ENCODE data around the gene ANG. TPM values are rescaled to one million over a fixed set of nuclear protein-coding genes. Genes with fewer than 3 reads are reported as not detected.
"Not testable (repeated sequence)": the region's sequence is repeated elsewhere in the genome, so short reads cannot be mapped to it uniquely, and the experiment has no call there.

Gene ANG
- total RNA-seq, 1 donor from 2014 or later: 3.7 TPM

GRCh38 chr14:20657216-20658211, 31.1 kb upstream of the ANG start:
- Histone ChIP-seq H3K4me1 (ENCODE audit: control insufficient read depth in 3 of 3, insufficient read depth in 3 of 3, low read length in 3 of 3) (no peaks in the 10 kb centered on the region), H3K27me3 (ENCODE audit: control insufficient read depth in 3 of 3, insufficient read depth in 3 of 3, low read length in 3 of 3) (peaks cover 80 to 89% (median 81%) of the 10 kb centered on the region in 3 donors), H3K9me3 (ENCODE audit: control insufficient read depth in 3 of 3, low read length in 3 of 3) (no peaks in the 10 kb centered on the region), H3K36me3 (ENCODE audit: control insufficient read depth in 3 of 3, insufficient read depth in 3 of 3, low read length in 3 of 3) (no peaks in the 10 kb centered on the region), H3K27ac (ENCODE audit: low read depth, low read length) (no peak overlapping the region), H3K9ac (ENCODE audit: low read depth in 1 of 3, low read length in 3 of 3) (no peak overlapping the region), H3K4me3 (ENCODE audit: low read length in 3 of 3) (no peak overlapping the region)

- H3K27me3 ChIP-seq (ENCODE audit: control insufficient read depth in 3 of 3, insufficient read depth in 3 of 3, low read length in 3 of 3): peaks cover 79 to 90% (median 80%) of the 10 kb centered on the region in 3 donors
- H3K4me3 ChIP-seq (ENCODE audit: low read length in 3 of 3): no peak overlapping the region
These were observed 30.3 kb upstream of the ANG start for GRCh38 chr14:20658246-20658645.

GRCh38 chr14:20659336-20659735, 29.2 kb upstream of the ANG start:
- Histone ChIP-seq H3K9me3 (ENCODE audit: control insufficient read depth in 3 of 3, low read length in 3 of 3) (no peaks in the 10 kb centered on the region), H3K27ac (ENCODE audit: low read depth, low read length) (no peak overlapping the region), H3K4me3 (ENCODE audit: low read length in 3 of 3) (no peak overlapping the region), H3K9ac (ENCODE audit: low read depth in 1 of 3, low read length in 3 of 3) (no peak overlapping the region), H3K27me3 (ENCODE audit: control insufficient read depth in 3 of 3, insufficient read depth in 3 of 3, low read length in 3 of 3) (peaks cover 76 to 90% (median 77%) of the 10 kb centered on the region in 3 donors), H3K4me1 (ENCODE audit: control insufficient read depth in 3 of 3, insufficient read depth in 3 of 3, low read length in 3 of 3) (peaks cover 4 to 8% (median 5%) of the 10 kb centered on the region in 3 donors), H3K36me3 (ENCODE audit: control insufficient read depth in 3 of 3, insufficient read depth in 3 of 3, low read length in 3 of 3) (no peaks in the 10 kb centered on the region)

More at GRCh38 chr14:20658246-20658645, 30.3 kb upstream of the ANG start:
- Histone ChIP-seq H3K36me3 (ENCODE audit: control insufficient read depth in 3 of 3, insufficient read depth in 3 of 3, low read length in 3 of 3) (no peaks in the 10 kb centered on the region), H3K9me3 (ENCODE audit: control insufficient read depth in 3 of 3, low read length in 3 of 3) (no peaks in the 10 kb centered on the region), H3K4me1 (ENCODE audit: control insufficient read depth in 3 of 3, insufficient read depth in 3 of 3, low read length in 3 of 3) (peaks cover under 1 to 2% (median 1%) of the 10 kb centered on the region in 3 donors), H3K27ac (ENCODE audit: low read depth, low read length) (no peak overlapping the region), H3K9ac (ENCODE audit: low read depth in 1 of 3, low read length in 3 of 3) (no peak overlapping the region)

GRCh38 chr14:20659813-20660395, 28.7 kb upstream of the ANG start:
- H3K9me3 ChIP-seq (ENCODE audit: control insufficient read depth in 3 of 3, low read length in 3 of 3): no peaks in the 10 kb centered on the region
- H3K4me3 ChIP-seq (ENCODE audit: low read length in 3 of 3): no peak overlapping the region
- no peak overlapping the region for H3K9ac ChIP-seq (ENCODE audit: low read depth in 1 of 3, low read length in 3 of 3)
- H3K27ac ChIP-seq (ENCODE audit: low read depth, low read length): no peak overlapping the region
- peaks cover 81 to 96% (median 83%) of the 10 kb centered on the region in 3 donors for H3K27me3 ChIP-seq (ENCODE audit: control insufficient read depth in 3 of 3, insufficient read depth in 3 of 3, low read length in 3 of 3)
- H3K4me1 ChIP-seq (ENCODE audit: control insufficient read depth in 3 of 3, insufficient read depth in 3 of 3, low read length in 3 of 3): peaks cover 4 to 8% (median 5%) of the 10 kb centered on the region in 3 donors
- H3K36me3 ChIP-seq (ENCODE audit: control insufficient read depth in 3 of 3, insufficient read depth in 3 of 3, low read length in 3 of 3): no peaks in the 10 kb centered on the region

- Histone ChIP-seq H3K27me3 (ENCODE audit: control insufficient read depth in 3 of 3, insufficient read depth in 3 of 3, low read length in 3 of 3) (peaks cover 75 to 86% (median 77%) of the 10 kb centered on the region in 3 donors), H3K9me3 (ENCODE audit: control insufficient read depth in 3 of 3, low read length in 3 of 3) (no peaks in the 10 kb centered on the region), H3K36me3 (ENCODE audit: control insufficient read depth in 3 of 3, insufficient read depth in 3 of 3, low read length in 3 of 3) (no peaks in the 10 kb centered on the region), H3K9ac (ENCODE audit: low read depth in 1 of 3, low read length in 3 of 3) (no peak overlapping the region), H3K27ac (ENCODE audit: low read depth, low read length) (no peak overlapping the region), H3K4me1 (ENCODE audit: control insufficient read depth in 3 of 3, insufficient read depth in 3 of 3, low read length in 3 of 3) (peaks cover 4 to 8% (median 5%) of the 10 kb centered on the region in 3 donors), H3K4me3 (ENCODE audit: low read length in 3 of 3) (no peak overlapping the region)
These were observed 27.4 kb upstream of the ANG start for GRCh38 chr14:20661197-20661596.

- Histone ChIP-seq H3K4me1 (ENCODE audit: control insufficient read depth in 3 of 3, insufficient read depth in 3 of 3, low read length in 3 of 3) (peaks cover 4 to 8% (median 5%) of the 10 kb centered on the region in 3 donors), H3K27ac (ENCODE audit: low read depth, low read length) (no peak overlapping the region), H3K4me3 (ENCODE audit: low read length in 3 of 3) (peak overlapping the region in 2 of 3 donors; percentile 31 to 49), H3K36me3 (ENCODE audit: control insufficient read depth in 3 of 3, insufficient read depth in 3 of 3, low read length in 3 of 3) (no peaks in the 10 kb centered on the region), H3K9ac (ENCODE audit: low read depth in 1 of 3, low read length in 3 of 3) (peak overlapping the region in 1 of 3 donors; percentile 4), H3K9me3 (ENCODE audit: control insufficient read depth in 3 of 3, low read length in 3 of 3) (no peaks in the 10 kb centered on the region), H3K27me3 (ENCODE audit: control insufficient read depth in 3 of 3, insufficient read depth in 3 of 3, low read length in 3 of 3) (peaks cover 63 to 75% (median 66%) of the 10 kb centered on the region in 3 donors)
These were observed 25.4 kb upstream of the ANG start for GRCh38 chr14:20662968-20663732.

- not testable (repeated sequence) for H3K9me3 ChIP-seq (ENCODE audit: control insufficient read depth in 3 of 3, low read length in 3 of 3); H3K4me3 ChIP-seq (ENCODE audit: low read length in 3 of 3); H3K27ac ChIP-seq (ENCODE audit: low read depth, low read length); H3K9ac ChIP-seq (ENCODE audit: low read depth in 1 of 3, low read length in 3 of 3); H3K4me1 ChIP-seq (ENCODE audit: control insufficient read depth in 3 of 3, insufficient read depth in 3 of 3, low read length in 3 of 3); H3K36me3 ChIP-seq (ENCODE audit: control insufficient read depth in 3 of 3, insufficient read depth in 3 of 3, low read length in 3 of 3)
- peaks cover 36 to 52% (median 38%) of the 10 kb centered on the region in 3 donors for H3K27me3 ChIP-seq (ENCODE audit: control insufficient read depth in 3 of 3, insufficient read depth in 3 of 3, low read length in 3 of 3)
These were observed 22.1 kb upstream of the ANG start for GRCh38 chr14:20666400-20666961.

- no peak overlapping the region for H3K27ac ChIP-seq (ENCODE audit: low read depth, low read length)
- H3K9me3 ChIP-seq (ENCODE audit: control insufficient read depth in 3 of 3, low read length in 3 of 3): no peaks in the 10 kb centered on the region
- peaks cover 4 to 8% (median 5%) of the 10 kb centered on the region in 3 donors for H3K4me1 ChIP-seq (ENCODE audit: control insufficient read depth in 3 of 3, insufficient read depth in 3 of 3, low read length in 3 of 3)
- no peak overlapping the region for H3K4me3 ChIP-seq (ENCODE audit: low read length in 3 of 3)
- no peaks in the 10 kb centered on the region for H3K36me3 ChIP-seq (ENCODE audit: control insufficient read depth in 3 of 3, insufficient read depth in 3 of 3, low read length in 3 of 3)
- peaks cover 26 to 38% (median 30%) of the 10 kb centered on the region in 3 donors for H3K27me3 ChIP-seq (ENCODE audit: control insufficient read depth in 3 of 3, insufficient read depth in 3 of 3, low read length in 3 of 3)
- H3K9ac ChIP-seq (ENCODE audit: low read depth in 1 of 3, low read length in 3 of 3): no peak overlapping the region
These were observed 20.6 kb upstream of the ANG start for GRCh38 chr14:20667957-20668356.

GRCh38 chr14:20668969-20669368, 19.6 kb upstream of the ANG start:
- Histone ChIP-seq H3K4me3 (ENCODE audit: low read length in 3 of 3) (no peak overlapping the region), H3K9ac (ENCODE audit: low read depth in 1 of 3, low read length in 3 of 3) (no peak overlapping the region), H3K9me3 (ENCODE audit: control insufficient read depth in 3 of 3, low read length in 3 of 3) (no peaks in the 10 kb centered on the region), H3K36me3 (ENCODE audit: control insufficient read depth in 3 of 3, insufficient read depth in 3 of 3, low read length in 3 of 3) (no peaks in the 10 kb centered on the region), H3K4me1 (ENCODE audit: control insufficient read depth in 3 of 3, insufficient read depth in 3 of 3, low read length in 3 of 3) (no peaks in the 10 kb centered on the region), H3K27ac (ENCODE audit: low read depth, low read length) (no peak overlapping the region), H3K27me3 (ENCODE audit: control insufficient read depth in 3 of 3, insufficient read depth in 3 of 3, low read length in 3 of 3) (peaks cover 16 to 32% (median 20%) of the 10 kb centered on the region in 3 donors)
